Skeletal muscle satellite cell (primary cell): Measurements from ENCODE around the gene GRIN1. TPM values are rescaled to one million over a fixed set of nuclear protein-coding genes. Genes with fewer than 3 reads are reported as not detected.

ENCODE experiments used
- H3K27me3 ChIP-seq: 2 replicates; pipeline ENCODE4 v1.7.0; 2013; ENCODE audit warnings: low read length; ENCODE audit not compliant: control insufficient read depth, insufficient read depth
- H3K36me3 ChIP-seq: 2 replicates; pipeline ENCODE4 v1.7.0; 2013; ENCODE audit warnings: mild to moderate bottlenecking, control low read depth, low read length; ENCODE audit not compliant: insufficient read depth
- H3K4me1 ChIP-seq: 2 replicates; pipeline ENCODE4 v1.7.0; 2013; ENCODE audit warnings: low read length; ENCODE audit not compliant: control insufficient read depth, insufficient read depth
- H3K4me2 ChIP-seq: 2 replicates; pipeline ENCODE4 v1.7.0; 2013; ENCODE audit warnings: mild to moderate bottlenecking, low read length
- H3K4me3 ChIP-seq: 2 replicates; pipeline ENCODE4 v1.7.0; 2013; ENCODE audit warnings: low read length
- H3K9ac ChIP-seq: 2 replicates; pipeline ENCODE4 v1.7.0; 2013; ENCODE audit warnings: mild to moderate bottlenecking, low read depth, low read length, moderate library complexity
- H3K9me3 ChIP-seq: replicated peaks from 2 replicates; pipeline ENCODE4 v1.7.0; 2013; ENCODE audit warnings: mild to moderate bottlenecking, control low read depth, low read length
- total RNA-seq: library from RNA; depleted of rRNA; stranded (reverse); fragments of >200 nt; gene quantifications from 2 replicates; pipeline ENCODE4 v1.2.3, GENCODE V29; 2012; rRNA removed

GRIN1 gene
- under 0.01 TPM in 1 of 2 replicates, not detected in the other for total RNA-seq

DNA sequence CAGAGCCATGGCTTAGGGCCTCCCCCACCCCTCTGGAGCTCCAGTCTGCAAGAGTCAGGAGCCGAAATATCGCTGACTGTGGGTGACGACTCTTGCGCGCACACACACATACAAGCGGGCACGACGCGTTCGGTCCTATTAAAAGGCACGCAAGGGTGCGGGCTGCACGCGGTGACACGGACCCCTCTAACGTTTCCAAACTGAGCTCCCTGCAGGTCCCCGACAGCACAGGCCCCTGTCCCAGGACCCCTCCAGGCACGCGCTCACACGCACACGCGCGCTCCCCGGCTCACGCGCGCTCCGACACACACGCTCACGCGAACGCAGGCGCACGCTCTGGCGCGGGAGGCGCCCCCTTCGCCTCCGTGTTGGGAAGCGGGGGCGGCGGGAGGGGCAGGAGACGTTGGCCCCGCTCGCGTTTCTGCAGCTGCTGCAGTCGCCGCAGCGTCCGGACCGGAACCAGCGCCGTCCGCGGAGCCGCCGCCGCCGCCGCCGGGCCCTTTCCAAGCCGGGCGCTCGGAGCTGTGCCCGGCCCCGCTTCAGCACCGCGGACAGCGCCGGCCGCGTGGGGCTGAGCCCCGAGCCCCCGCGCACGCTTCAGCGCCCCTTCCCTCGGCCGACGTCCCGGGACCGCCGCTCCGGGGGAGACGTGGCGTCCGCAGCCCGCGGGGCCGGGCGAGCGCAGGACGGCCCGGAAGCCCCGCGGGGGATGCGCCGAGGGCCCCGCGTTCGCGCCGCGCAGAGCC, at the start of gene GRIN1:
TSS of gene GRIN1 (plus strand) at position 433 of the 746 bp plus-strand sequence. CDS start 333 bp downstream, outside the sequence.
- H3K27me3 ChIP-seq: peaks cover 75% of the 10 kb centered on the region
- no peak within 1 kb of the TSS for H3K4me3 ChIP-seq
- H3K9me3 ChIP-seq: no peaks in the 10 kb centered on the region
- H3K36me3 ChIP-seq: no peaks in the 10 kb centered on the region
- H3K4me1 ChIP-seq: peaks cover 5% of the 10 kb centered on the region
- peak within 1 kb of the TSS; percentile 64 for H3K4me2 ChIP-seq
- no peak within 1 kb of the TSS for H3K9ac ChIP-seq

DNA sequence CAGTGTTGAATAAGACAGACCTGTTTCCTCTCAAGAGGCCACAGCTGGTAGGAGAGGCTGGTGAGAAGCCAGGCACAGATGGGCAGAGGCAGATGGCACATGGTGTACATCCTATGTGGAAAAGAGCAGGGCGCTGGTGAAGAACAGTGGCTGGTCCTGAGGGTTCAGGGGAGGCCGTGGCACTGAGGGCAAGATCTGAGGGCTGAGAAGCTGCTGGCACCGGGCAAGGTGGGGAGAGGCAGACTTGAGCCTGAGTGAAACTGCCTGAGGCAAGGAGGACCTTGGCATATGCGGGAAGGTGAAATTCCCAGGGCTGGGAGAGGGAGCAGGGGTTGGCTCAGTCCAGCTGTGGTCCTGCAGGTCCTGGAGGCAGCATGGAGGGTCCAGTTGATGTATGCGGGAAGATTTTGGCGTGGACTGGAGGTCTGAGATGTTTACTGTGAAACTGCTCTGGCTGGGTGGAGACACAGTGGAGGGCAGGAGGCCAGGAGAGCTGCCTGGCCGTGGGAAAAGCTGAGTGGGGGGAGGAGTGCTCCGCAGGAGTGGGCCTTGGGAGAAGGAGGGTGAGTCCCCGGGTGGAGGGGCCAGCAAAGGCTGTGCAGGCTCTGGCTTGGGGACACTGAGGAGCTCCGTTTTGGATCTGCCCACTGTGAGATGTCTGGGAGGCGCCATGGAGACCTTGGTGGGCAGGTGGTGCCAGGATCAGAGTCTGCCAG, 49.6 kb upstream of the GRIN1 start:
- Histone ChIP-seq H3K36me3 (peaks cover 12% of the 10 kb centered on the region), H3K4me3 (no peak overlapping the region), H3K4me2 (peak overlapping the region; percentile 13), H3K27me3 (no peaks in the 10 kb centered on the region), H3K4me1 (peaks cover 29% of the 10 kb centered on the region), H3K9me3 (no peaks in the 10 kb centered on the region), H3K9ac (no peak overlapping the region)

DNA sequence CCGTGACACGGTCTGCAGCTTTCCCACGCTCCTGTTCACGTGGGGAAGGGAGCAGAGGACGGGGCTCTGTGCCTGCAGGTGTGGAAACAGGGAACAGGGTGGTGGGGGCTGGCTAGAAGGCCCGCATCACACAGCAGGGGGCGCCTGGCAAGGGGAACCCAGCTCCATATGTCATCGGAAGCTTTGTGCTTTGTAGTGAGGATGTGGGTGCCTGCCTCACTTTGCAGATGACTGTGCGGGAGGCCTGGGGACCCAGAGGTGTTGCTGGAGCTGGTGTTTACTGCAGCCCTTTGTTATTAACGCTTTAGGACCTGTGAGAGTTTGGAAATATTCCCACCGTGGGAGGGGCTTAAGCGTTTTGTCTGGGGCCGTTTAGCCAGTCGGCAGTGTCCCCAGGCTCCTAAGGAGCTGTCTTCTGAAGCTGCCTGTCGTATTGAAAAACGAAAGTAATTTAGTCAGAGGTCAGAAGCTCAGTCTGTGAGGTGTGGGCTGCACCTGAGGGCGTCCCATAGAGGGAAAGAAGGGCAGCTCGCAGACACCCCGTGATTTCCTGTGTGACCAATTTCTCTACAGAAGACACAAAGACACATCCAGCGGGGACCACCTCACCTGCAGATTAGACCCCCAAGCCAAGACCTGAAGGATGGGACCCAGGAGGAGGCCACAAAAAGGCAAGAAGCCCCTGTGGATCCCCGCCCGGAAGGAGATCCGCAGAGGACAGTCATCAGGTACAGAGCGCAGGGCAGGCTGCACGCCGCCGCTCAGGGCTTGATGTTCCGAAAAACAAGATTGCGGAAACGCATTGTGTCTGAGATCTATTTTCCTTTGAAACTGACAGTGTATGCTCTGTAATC, 43.1 kb upstream of the GRIN1 start:
- no peak overlapping the region for H3K4me3 ChIP-seq
- no peaks in the 10 kb centered on the region for H3K27me3 ChIP-seq
- H3K9me3 ChIP-seq: no peaks in the 10 kb centered on the region
- H3K9ac ChIP-seq: no peak overlapping the region
- no peak overlapping the region for H3K4me2 ChIP-seq
- no peaks in the 10 kb centered on the region for H3K4me1 ChIP-seq
- H3K36me3 ChIP-seq: peaks cover 49% of the 10 kb centered on the region

DNA sequence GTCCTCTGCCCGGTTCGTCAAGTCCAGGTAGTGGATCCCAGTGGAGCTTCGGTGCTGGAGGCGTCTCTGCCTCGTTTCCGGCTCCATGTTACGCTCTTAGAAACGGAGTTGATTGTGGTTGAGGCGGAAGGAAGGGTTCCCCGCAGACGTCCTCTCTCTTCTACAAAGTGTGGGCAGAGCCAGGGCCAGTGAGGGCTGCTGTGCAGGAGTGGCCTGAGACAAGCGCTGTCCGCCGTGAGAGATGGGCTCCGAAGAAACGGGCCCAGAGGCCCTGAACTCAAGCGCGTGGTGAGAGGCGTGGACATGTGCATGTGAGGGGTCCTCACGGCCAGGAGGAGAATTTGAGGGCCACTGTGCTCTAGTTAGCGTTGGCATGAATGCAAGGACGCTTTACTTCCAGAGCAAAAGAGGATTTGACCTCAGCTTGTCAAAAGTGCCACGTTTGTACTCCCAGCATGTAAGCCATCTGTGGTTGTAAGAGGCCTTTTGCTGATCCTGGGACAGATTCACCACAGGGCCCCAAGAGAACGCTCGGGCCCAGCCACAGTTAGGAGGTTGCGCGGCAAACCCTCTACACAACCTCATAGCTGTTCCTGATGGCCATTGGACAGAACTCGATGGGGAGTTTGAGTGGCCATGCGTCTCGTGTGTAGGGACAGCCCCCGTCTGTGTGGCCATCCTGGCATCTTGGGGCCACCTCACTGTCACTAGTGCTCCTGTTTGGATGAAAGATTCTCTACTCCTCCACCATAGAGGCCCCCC, 42.0 kb upstream of the GRIN1 start:
- no peaks in the 10 kb centered on the region for H3K27me3 ChIP-seq
- peaks cover under 1% of the 10 kb centered on the region for H3K9me3 ChIP-seq
- H3K36me3 ChIP-seq: peaks cover 60% of the 10 kb centered on the region
- H3K4me3 ChIP-seq: no peak overlapping the region
- no peaks in the 10 kb centered on the region for H3K4me1 ChIP-seq
- H3K4me2 ChIP-seq: no peak overlapping the region
- no peak overlapping the region for H3K9ac ChIP-seq

DNA sequence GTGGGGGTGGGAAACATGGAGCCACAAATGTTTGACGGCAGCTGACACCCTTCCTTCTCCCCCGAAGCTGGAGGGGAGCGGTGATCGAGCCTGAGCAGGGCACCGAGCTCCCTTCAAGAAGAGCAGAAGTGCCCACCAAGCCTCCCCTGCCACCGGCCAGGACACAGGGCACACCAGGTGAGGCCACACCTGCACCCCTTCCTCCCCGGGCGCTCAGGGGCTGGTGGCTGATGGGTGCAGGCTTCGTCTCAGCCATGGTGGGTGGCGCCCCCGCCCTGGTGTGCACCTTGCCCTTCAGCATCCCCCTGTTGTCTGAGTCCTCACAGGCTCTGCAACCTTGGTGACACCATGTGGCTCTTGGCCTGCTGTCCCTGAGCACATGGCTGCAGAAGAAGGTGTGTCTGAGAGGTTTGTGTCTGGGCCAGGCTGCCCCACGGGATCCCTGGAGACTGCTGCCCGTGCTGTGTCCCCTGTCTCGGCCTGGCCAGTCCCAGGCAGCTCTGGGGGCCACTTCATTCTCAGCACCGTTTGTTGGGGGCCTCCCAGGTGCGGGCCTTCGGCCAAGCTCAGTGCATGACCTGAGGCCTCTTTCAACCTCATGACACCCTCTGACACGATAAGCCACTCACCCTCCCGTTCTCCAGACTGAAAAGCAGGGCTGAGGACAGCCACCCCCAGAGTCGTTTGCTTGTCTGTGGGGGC, 41.0 kb upstream of the GRIN1 start:
- Histone ChIP-seq H3K36me3 (peaks cover 64% of the 10 kb centered on the region), H3K4me2 (no peak overlapping the region), H3K9ac (no peak overlapping the region), H3K4me1 (no peaks in the 10 kb centered on the region), H3K9me3 (peaks cover 3% of the 10 kb centered on the region), H3K27me3 (no peaks in the 10 kb centered on the region), H3K4me3 (no peak overlapping the region)

DNA sequence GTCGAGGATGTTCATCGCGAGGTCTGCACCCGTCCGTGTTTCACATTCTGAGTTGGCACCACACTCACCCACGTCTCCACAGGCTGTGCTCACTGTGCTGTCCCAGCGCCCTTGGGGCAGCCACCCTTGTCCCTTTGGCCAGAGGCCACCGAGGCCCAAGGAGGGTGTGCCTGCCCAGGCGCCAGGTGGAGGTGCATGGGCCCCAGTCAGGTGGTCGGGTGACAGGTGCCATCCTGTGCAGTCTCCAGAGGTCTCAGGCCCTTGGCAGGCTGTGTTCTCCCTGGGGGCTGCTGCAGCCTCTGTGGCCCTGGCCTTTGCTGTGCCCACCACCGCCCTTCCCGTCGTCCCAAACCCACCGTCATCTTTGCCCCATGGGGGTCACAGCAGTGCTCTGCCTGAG, 39.7 kb upstream of the GRIN1 start:
- Histone ChIP-seq H3K9me3 (peaks cover 3% of the 10 kb centered on the region), H3K36me3 (peaks cover 76% of the 10 kb centered on the region), H3K4me3 (no peak overlapping the region), H3K9ac (no peak overlapping the region), H3K4me1 (no peaks in the 10 kb centered on the region), H3K4me2 (no peak overlapping the region), H3K27me3 (no peaks in the 10 kb centered on the region)

DNA sequence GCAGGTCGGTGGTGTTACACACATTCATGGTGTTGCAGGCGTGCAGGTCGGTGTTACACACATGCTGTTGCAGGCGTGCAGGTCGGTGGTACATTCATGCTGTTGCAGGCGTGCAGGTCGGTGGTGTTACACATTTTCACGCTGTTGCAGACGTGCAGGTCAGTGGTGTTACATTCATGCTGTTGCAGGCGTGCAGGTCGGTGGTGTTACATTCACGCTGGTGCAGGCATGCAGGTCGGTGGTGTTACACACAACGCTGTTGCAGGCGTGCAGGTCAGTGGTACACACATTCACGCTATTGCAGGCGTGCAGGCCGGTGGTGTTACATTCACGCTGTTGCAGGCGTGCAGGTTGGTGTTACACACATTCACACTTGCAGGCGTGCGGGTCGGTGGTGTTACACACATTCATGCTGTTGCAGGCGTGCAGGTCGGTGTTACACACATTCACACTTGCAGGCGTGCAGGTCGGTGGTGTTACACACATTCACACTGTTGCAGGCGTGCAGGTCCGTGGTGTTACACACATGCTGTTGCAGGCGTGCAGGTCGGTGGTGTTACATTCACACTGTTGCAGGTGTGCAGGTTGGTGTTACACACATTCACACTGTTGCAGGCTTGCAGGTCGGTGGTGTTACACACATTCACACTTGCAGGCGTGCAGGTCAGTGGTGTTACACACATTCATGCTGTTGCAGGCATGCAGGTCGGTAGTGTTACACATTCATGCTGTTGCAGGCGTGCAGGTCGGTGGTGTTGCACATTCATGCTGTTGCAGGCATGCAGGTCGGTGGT, 35.6 kb upstream of the GRIN1 start:
- Histone ChIP-seq H3K4me2 (no peak overlapping the region), H3K9ac (no peak overlapping the region), H3K36me3 (peaks cover 81% of the 10 kb centered on the region), H3K4me1 (no peaks in the 10 kb centered on the region), H3K9me3 (peaks cover 3% of the 10 kb centered on the region), H3K27me3 (no peaks in the 10 kb centered on the region), H3K4me3 (no peak overlapping the region)

DNA sequence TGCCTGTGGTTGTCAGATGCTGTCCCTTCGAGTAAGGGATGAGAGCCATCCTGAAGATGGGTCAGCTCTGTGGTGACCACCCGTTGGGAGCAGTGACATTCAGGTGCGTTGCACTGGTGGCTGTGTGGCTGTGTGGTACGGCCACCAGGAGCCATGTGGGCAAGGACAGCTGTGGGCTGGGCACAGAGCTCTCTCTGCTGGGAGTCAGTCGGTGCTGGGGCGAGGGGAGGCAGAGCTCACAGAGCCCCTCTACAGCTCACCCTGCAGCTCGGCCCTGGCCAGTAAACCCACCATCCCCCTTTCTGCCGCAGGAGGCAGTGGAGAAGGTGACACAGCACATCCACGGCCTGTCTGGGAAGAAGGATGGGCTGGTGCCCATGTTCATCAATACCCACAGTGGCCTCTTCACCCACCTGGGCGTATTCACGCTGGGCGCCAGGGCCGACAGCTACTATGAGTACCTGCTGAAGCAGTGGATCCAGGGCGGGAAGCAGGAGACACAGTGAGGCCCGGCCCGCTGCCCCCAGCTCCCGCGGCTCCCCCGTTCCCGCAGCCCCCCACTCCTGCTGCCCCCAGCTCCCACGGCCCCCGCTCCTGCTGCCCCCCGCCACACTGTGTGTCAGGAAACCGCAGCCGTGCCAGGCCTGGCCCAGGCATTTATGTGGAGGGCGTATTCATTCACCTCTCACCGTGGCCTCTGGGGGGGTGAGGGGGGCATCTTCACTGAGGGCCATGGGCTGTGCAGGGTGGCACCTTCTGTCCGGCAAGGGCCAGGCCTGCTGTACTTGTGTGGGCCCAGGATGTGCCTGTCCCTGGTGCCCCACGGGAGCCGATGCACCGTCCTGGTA, 32.9 kb upstream of the GRIN1 start:
- Histone ChIP-seq H3K4me3 (no peak overlapping the region), H3K36me3 (peaks cover 81% of the 10 kb centered on the region), H3K27me3 (no peaks in the 10 kb centered on the region), H3K9me3 (peaks cover 3% of the 10 kb centered on the region), H3K4me2 (no peak overlapping the region), H3K4me1 (no peaks in the 10 kb centered on the region), H3K9ac (no peak overlapping the region)

DNA sequence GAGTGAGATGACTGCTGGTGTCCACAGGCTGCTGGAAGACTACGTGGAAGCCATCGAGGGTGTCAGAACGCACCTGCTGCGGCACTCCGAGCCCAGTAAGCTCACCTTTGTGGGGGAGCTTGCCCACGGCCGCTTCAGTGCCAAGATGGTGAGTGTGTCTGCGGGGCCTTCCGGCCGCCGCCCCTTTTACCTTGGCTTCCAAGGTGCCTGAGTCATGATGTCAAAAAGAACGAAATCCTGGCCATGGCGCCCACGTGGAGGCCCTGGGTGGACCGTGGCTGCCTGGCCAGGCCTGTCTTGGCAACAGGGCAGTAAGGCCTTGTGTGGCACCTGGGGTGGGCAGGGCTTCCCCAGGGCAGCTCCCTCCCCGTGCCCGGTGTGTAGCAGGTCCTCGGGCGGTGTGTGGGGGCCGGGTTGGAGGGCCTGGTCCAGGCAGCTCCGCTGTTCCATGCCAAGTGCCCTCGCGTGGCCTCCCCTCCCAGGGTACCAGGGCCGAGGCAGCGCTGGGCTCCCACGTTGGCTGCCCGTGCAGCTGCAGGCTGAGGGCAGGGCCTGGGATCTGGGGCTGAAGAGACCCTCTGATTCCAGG, 32.2 kb upstream of the GRIN1 start:
- no peak overlapping the region for H3K4me2 ChIP-seq
- no peak overlapping the region for H3K4me3 ChIP-seq
- H3K36me3 ChIP-seq: peaks cover 74% of the 10 kb centered on the region
- H3K9ac ChIP-seq: no peak overlapping the region
- peaks cover 3% of the 10 kb centered on the region for H3K9me3 ChIP-seq
- H3K27me3 ChIP-seq: no peaks in the 10 kb centered on the region
- no peaks in the 10 kb centered on the region for H3K4me1 ChIP-seq
